Stimulated activated CD4-positive, alpha-beta T cell treated with anti-CD3 and anti-CD28 coated beads, Interleukin-12 subunit alpha, Interleukin-12 subunit beta, amount 100 ng/mL, for 4 hours (primary cell): ENCODE measurements around the gene NEU1.
"Not testable (repeated sequence)": the region's sequence is repeated elsewhere in the genome, so short reads cannot be mapped to it uniquely, and the experiment has no call there.

Experiments used
- DNase-seq: peaks from one replicate; pipeline ENCODE4 v3.0.0-alpha.2; 2020

The NEU1 gene

GRCh38 chr6:31815025-31815838, 47.4 kb downstream of the NEU1 start, which contains the start of the genes HSPA1A and HSPA1L:
Gene HSPA1A (plus strand): TSS chr6:31815543. CDS start chr6:31815757, 214 bp downstream.
Gene HSPA1L (minus strand): TSS chr6:31815283. CDS start chr6:31811972, 3,311 bp downstream.
- DNase-seq = peak; percentile 61

GRCh38 chr6:31814677-31815024, 48.0 kb downstream of the NEU1 start:
- peak; percentile 63 for DNase-seq

- no peak for DNase-seq
These were observed 49.2 kb downstream of the NEU1 start for GRCh38 chr6:31813465-31813849.

- DNase-seq = no peak
These were observed 51.0 kb downstream of the NEU1 start for GRCh38 chr6:31811645-31812044.

GRCh38 chr6:31808599-31808998, 54.0 kb downstream of the NEU1 start:
- not testable (repeated sequence) for DNase-seq
